HepG2 (cell line): ENCODE data around the gene SPATA31E1. TPM values are rescaled to one million over a fixed set of nuclear protein-coding genes. Genes with fewer than 3 reads are reported as not detected.

Experiments used
- ATAC-seq: fragments of 200-7000 bp; cut with Tn5 transposase; 3 replicates; pipeline ENCODE4 v1.9.1; 2020; ENCODE audit warnings: mild to moderate bottlenecking, moderate library complexity
- BruUV-seq: library from RNA; stranded (reverse); fragments of 400-500 nt; replicated peaks from 2 replicates; lab custom pipeline; 2021; lab: Mats Ljungman, UMichigan
- CTCF ChIA-PET: fragments of 300-600 bp; formaldehyde crosslinking; extraction: SDS; loops from one replicate; lab custom pipeline; 2021; ENCODE audit warnings: low total read pairs, inconsistent platforms, low intra/inter-chr PET ratio; lab: Yijun Ruan, JAX
- POLR2A ChIA-PET: fragments of 350-600 bp; sonication (Branson Sonifier 250); formaldehyde crosslinking; loops from one replicate; lab custom pipeline; 2020; ENCODE audit warnings: antibody characterized with exemption, inconsistent platforms; lab: Yijun Ruan, JAX
- DNase-seq: peaks from one replicate; pipeline ENCODE4 v3.0.0-alpha.2; 2015; ENCODE audit warnings: low spot score
- FAIRE-seq: peaks from 3 replicates; lab custom pipeline; 2011; peaks lifted over from hg19 to GRCh38; lab: Jason Lieb, UNC
- H2AFZ ChIP-seq: one replicate; pipeline ENCODE4 v1.6.1; 2011; ENCODE audit warnings: low read length, inconsistent platforms
- H3K27ac ChIP-seq: fragments of 300-600 bp; 3 replicates; pipeline ENCODE4 v1.8.0; 2011; ENCODE audit warnings: mixed run types, mild to moderate bottlenecking, mixed read lengths, low read length, inconsistent platforms; ENCODE audit not compliant: insufficient read depth; ENCODE audit errors: extremely low read length
- H3K27me3 ChIP-seq, 2 experiments: fragments of 200-600 bp in 1 of 2; 2 replicates in 1 of 2; 3 replicates in 1 of 2; pipeline versions ENCODE4 v1.6.0 to v1.8.0; 2011; ENCODE audit warnings: low read length in 2 of 2, mild to moderate bottlenecking in 2 of 2, moderate library complexity in 2 of 2, inconsistent platforms in 1 of 2; ENCODE audit not compliant: insufficient read depth in 2 of 2, control insufficient read depth in 1 of 2
- H3K36me3 ChIP-seq, 2 experiments: fragments of 200-600 bp in 1 of 2; replicated peaks in 1 of 2; 2 replicates in 1 of 2; 3 replicates in 1 of 2; pipeline versions ENCODE4 v1.5.1 to v1.8.0; 2011; ENCODE audit warnings: low read length in 2 of 2, inconsistent platforms in 1 of 2; ENCODE audit not compliant: insufficient read depth in 2 of 2, control insufficient read depth in 1 of 2
- H3K4me1 ChIP-seq: 2 replicates; pipeline ENCODE4 v1.5.1; 2012; ENCODE audit warnings: low read length, inconsistent platforms; ENCODE audit not compliant: insufficient read depth
- H3K4me2 ChIP-seq: 2 replicates; pipeline ENCODE4 v1.6.0; 2011; ENCODE audit warnings: low read depth, low read length, inconsistent platforms
- H3K4me3 ChIP-seq, 3 experiments: fragments of 200-600 bp in 1 of 3; sonication (generic), shearing (Covaris generic) in 1 of 3; replicated peaks in 1 of 3; 2 replicates each; pipeline ENCODE4 v1.5.1; 2011 to 2016; ENCODE audit warnings: low read length in 3 of 3, inconsistent platforms in 2 of 3, low read depth in 2 of 3, mild to moderate bottlenecking in 2 of 3, control low read depth in 1 of 3, mixed read lengths in 1 of 3; ENCODE audit not compliant: insufficient read depth in 1 of 3
- H3K79me2 ChIP-seq: one replicate; pipeline ENCODE4 v1.6.1; 2011; ENCODE audit warnings: low read length, inconsistent platforms; ENCODE audit not compliant: insufficient read depth
- H3K9ac ChIP-seq: 2 replicates; pipeline ENCODE4 v1.6.0; 2011; ENCODE audit warnings: mild to moderate bottlenecking, low read depth, low read length, inconsistent platforms; ENCODE audit not compliant: insufficient read depth
- H3K9me3 ChIP-seq: 2 replicates; pipeline ENCODE4 v1.5.1; 2012; ENCODE audit warnings: mild to moderate bottlenecking, low read length
- H4K20me1 ChIP-seq: 2 replicates; pipeline ENCODE4 v1.6.0; 2011; ENCODE audit warnings: inconsistent platforms, mild to moderate bottlenecking, low read length, moderate library complexity; ENCODE audit not compliant: insufficient read depth
- CREB1 ChIP-seq, 2 experiments: fragments of 450-650 bp in 1 of 2; IDR thresholded peaks; 2 replicates each; pipeline ENCODE4 v1.6.1; 2016 to 2017; ENCODE audit warnings: control low read depth in 1 of 2, mild to moderate bottlenecking in 1 of 2, missing compliant biosample characterization in 1 of 2, missing genetic modification characterization in 1 of 2
- GABPB1 ChIP-seq: IDR thresholded peaks from 2 replicates; pipeline ENCODE4 v1.6.1; 2016; ENCODE audit warnings: mild to moderate bottlenecking, missing genetic modification reagents, moderate library complexity, missing compliant biosample characterization
- MATR3 ChIP-seq: sonication (generic); formaldehyde crosslinking; IDR thresholded peaks from 2 replicates; pipeline ENCODE4 v1.4.0; 2020; ENCODE audit warnings: missing genetic modification reagents
- NKX3-1 ChIP-seq: sonication (generic); formaldehyde crosslinking; IDR thresholded peaks from 2 replicates; pipeline ENCODE4 v1.5.0; 2020; ENCODE audit warnings: missing genetic modification reagents
- TAF15 ChIP-seq: fragments of 200-400 bp; formaldehyde crosslinking; IDR thresholded peaks from one replicate; pipeline ENCODE4 v1.6.1; 2018; ENCODE audit warnings: mild to moderate bottlenecking, low read depth, low read length; ENCODE audit not compliant: poor library complexity, severe bottlenecking
- ZGPAT ChIP-seq: IDR thresholded peaks from 2 replicates; pipeline ENCODE4 v1.6.1; 2016; ENCODE audit warnings: mild to moderate bottlenecking
- ZNF800 ChIP-seq: sonication (generic); formaldehyde crosslinking; IDR thresholded peaks from 2 replicates; pipeline ENCODE4 v1.4.0; 2020; ENCODE audit warnings: missing genetic modification reagents
- WGBS: methylation state at CpG from one replicate; pipeline ENCODE4 v1.1.6; 2017; ENCODE audit warnings: low lambda C conversion rate; 5-methylcytosine and 5-hydroxymethylcytosine counted together
- in situ Hi-C: cut with HindIII; loops from 2 replicates; pipeline ENCODE4 v1.10.0; 2017; ENCODE audit warnings: low pct_unique_long_range_greater_than_20kb; ENCODE audit not compliant: extremely low pct_ligation_motif_present
- intact Hi-C: fragments of 100-400 bp; cut with micrococcal nuclease; formaldehyde crosslinking; loops from one replicate; pipeline ENCODE4 v1.10.0; 2022; ENCODE audit not compliant: unreplicated experiment
- polyA plus RNA-seq, 8 experiments: library from polyadenylated mRNA; depleted of rRNA in 3 of 8; stranded (reverse) in 7 of 8; unstranded in 1 of 8; fragments of >200 nt; fragmentation: Illumina TruSeq in 4 of 8; extraction: Trizol in 4 of 8; gene quantifications; 2 replicates each; pipeline versions ENCODE4 v1.2.1 to v1.2.3, GENCODE V29; 2011 to 2016; ENCODE audit warnings: low read depth in 4 of 8, missing spikeins in 1 of 8, mixed read lengths in 1 of 8; ENCODE audit not compliant: insufficient read depth in 1 of 8
- total RNA-seq, 5 experiments: library from RNA; depleted of rRNA; stranded (reverse); fragments of >200 nt; fragmentation: Illumina TruSeq; extraction: Trizol; gene quantifications; 2 replicates each; pipeline ENCODE4 v1.2.3, GENCODE V29; 2016; ENCODE audit warnings: low read depth in 1 of 5

Gene SPATA31E1
- total and polyA plus RNA-seq, 2 of the 13 experiments (the other 11 are each of a cell fraction or from before 2014, with no cell fraction given): not detected

GRCh38 chr9:87855061-87855460 lies 27.6 kb upstream of the SPATA31E1 start:
- in situ Hi-C loops (no loop called here), intact Hi-C loops (no loop called here)
- no peak overlapping the region for H3K9ac ChIP-seq
- no TSS peak for BruUV-seq
- H4K20me1 ChIP-seq: no peaks in the 10 kb centered on the region
- no peaks in the 10 kb centered on the region for H3K79me2 ChIP-seq
- H3K4me1 ChIP-seq: no peaks in the 10 kb centered on the region
- H3K27me3 ChIP-seq: peaks cover 1 to 4% of the 10 kb centered on the region in 2 experiments; a peak in 1 of 5 replicates
- ChIA-PET CTCF (no interaction called here), POLR2A (no interaction called here)
- no peak for TF ChIP-seq NKX3-1 (CRISPR knock-in tag)
- TF ChIP-seq ZGPAT: no peak
- TF ChIP-seq TAF15: no peak
- TF ChIP-seq ZNF800 (CRISPR knock-in tag): no peak
- TF ChIP-seq CREB1 (IDR thresholded peaks at IDR 0.05): no peak
- TF ChIP-seq CREB1 (CRISPR knock-in tag; IDR thresholded peaks at IDR 0.05): no peak
- no peak for TF ChIP-seq GABPB1 (CRISPR knock-in tag)
- no peak for TF ChIP-seq MATR3 (CRISPR knock-in tag)
- H2AFZ ChIP-seq: no peak overlapping the region
- DNase-seq (no peak), FAIRE-seq (no peak), ATAC-seq (no peak)
- H3K27ac ChIP-seq: no peak overlapping the region
- no peak overlapping the region for H3K4me2 ChIP-seq
- no peaks in the 10 kb centered on the region for H3K36me3 ChIP-seq
- H3K9me3 ChIP-seq: no peaks in the 10 kb centered on the region
- no peak overlapping the region for H3K4me3 ChIP-seq
- 32% methylated on average over 1 of the region's 3 CpGs for WGBS
